OCI-LY7 (cell line): Measurements from ENCODE around the gene CARS1. TPM values are rescaled to one million over a fixed set of nuclear protein-coding genes. Genes with fewer than 3 reads are reported as not detected.

Experiments used
- BruUV-seq: library from RNA; stranded (reverse); fragments of 400-500 nt; replicated peaks from 2 replicates; lab custom pipeline; 2021; lab: Mats Ljungman, UMichigan
- CTCF ChIA-PET: fragments of 300-600 bp; sonication (Branson Sonifier 250); formaldehyde crosslinking; loops from one replicate; lab custom pipeline; 2022; ENCODE audit warnings: antibody characterized with exemption; ENCODE audit not compliant: unreplicated experiment; lab: Charles Lee
- POLR2A ChIA-PET: fragments of 300-600 bp; sonication (Branson Sonifier 250); formaldehyde crosslinking; loops from one replicate; lab custom pipeline; 2022; ENCODE audit warnings: antibody characterized with exemption; lab: Charles Lee
- DNase-seq: peaks from one replicate; pipeline ENCODE4 v3.0.0-alpha.2; 2015; ENCODE audit warnings: low spot score
- H2AFZ ChIP-seq: fragments of 200-600 bp; sonication (generic), shearing (Covaris generic); 2 replicates; pipeline ENCODE4 v1.6.1; 2014; ENCODE audit warnings: mild to moderate bottlenecking, antibody characterized with exemption, low read length, moderate library complexity
- H3K27ac ChIP-seq: fragments of 200-600 bp; sonication (generic); 2 replicates; pipeline ENCODE4 v1.5.1; 2014; ENCODE audit warnings: mixed run types, low read depth, mild to moderate bottlenecking, moderate library complexity, low read length, inconsistent platforms; ENCODE audit not compliant: poor library complexity, severe bottlenecking
- H3K36me3 ChIP-seq: fragments of 200-600 bp; sonication (generic); 2 replicates; pipeline ENCODE4 v1.6.1; 2014; ENCODE audit warnings: mild to moderate bottlenecking, antibody characterized with exemption, low read length, moderate library complexity, mixed read lengths; ENCODE audit not compliant: insufficient read depth
- H3K4me1 ChIP-seq: fragments of 200-600 bp; sonication (generic); 2 replicates; pipeline ENCODE4 v1.5.1; 2014; ENCODE audit warnings: mild to moderate bottlenecking, low read length; ENCODE audit not compliant: insufficient read depth, poor library complexity, severe bottlenecking
- H3K4me2 ChIP-seq: fragments of 200-600 bp; sonication (generic); 2 replicates; pipeline ENCODE4 v1.6.1; 2014; ENCODE audit warnings: mild to moderate bottlenecking, low read length
- H3K4me3 ChIP-seq: fragments of 200-600 bp; sonication (generic); 2 replicates; pipeline ENCODE4 v1.5.1; 2014; ENCODE audit warnings: mild to moderate bottlenecking, low read depth, low read length; ENCODE audit not compliant: poor library complexity, severe bottlenecking
- H3K79me2 ChIP-seq: fragments of 200-600 bp; sonication (generic); 2 replicates; pipeline ENCODE4 v1.6.1; 2016; ENCODE audit warnings: low read depth, mild to moderate bottlenecking, low read length, moderate library complexity, mixed read lengths; ENCODE audit not compliant: insufficient read depth
- H3K9me2 ChIP-seq: fragments of 200-600 bp; sonication (generic); 2 replicates; pipeline ENCODE4 v1.6.1; 2016; ENCODE audit warnings: mild to moderate bottlenecking, low read length, mixed read lengths; ENCODE audit not compliant: insufficient read depth
- H3K9me3 ChIP-seq: fragments of 200-600 bp; sonication (generic); 2 replicates; pipeline ENCODE4 v1.6.1; 2014; ENCODE audit warnings: mild to moderate bottlenecking, mixed run types, low read length, mixed read lengths
- H4K20me1 ChIP-seq: fragments of 200-600 bp; sonication (generic); 2 replicates; pipeline ENCODE4 v1.6.1; 2014; ENCODE audit warnings: mild to moderate bottlenecking, antibody characterized with exemption, low read length, moderate library complexity, mixed read lengths; ENCODE audit not compliant: insufficient read depth
- EZH2phosphoT487 ChIP-seq: fragments of 200-600 bp; sonication (generic); IDR thresholded peaks from 2 replicates; pipeline ENCODE4 v1.6.1; 2018; ENCODE audit warnings: low read depth, borderline replicate concordance, mild to moderate bottlenecking, mixed run types, antibody characterized with exemption, low read length, moderate library complexity, mixed read lengths
- intact Hi-C: fragments of 100-400 bp; cut with micrococcal nuclease; formaldehyde crosslinking; loops from one replicate; pipeline ENCODE4 v1.10.0; 2022; ENCODE audit not compliant: unreplicated experiment
- total RNA-seq, 2 experiments: library from RNA; depleted of rRNA in 1 of 2; stranded (reverse); fragments of >200 nt in 1 of 2; shearing (Covaris generic) in 1 of 2; gene quantifications; 2 replicates each; pipeline ENCODE4 v1.2.3, GENCODE V29; 2014 to 2022
- TF ChIP-seq, protein P1 (sequence below): fragments of 200-600 bp; sonication (generic); conservative IDR thresholded peaks from 2 replicates; pipeline ENCODE4 v1.5.1; 2014; ENCODE audit warnings: mild to moderate bottlenecking, antibody characterized with exemption, low read length, moderate library complexity, mixed read lengths

The CARS1 gene
- total RNA-seq, 2 experiments from 2014 or later = 58.3 to 88.8 TPM

DNA sequence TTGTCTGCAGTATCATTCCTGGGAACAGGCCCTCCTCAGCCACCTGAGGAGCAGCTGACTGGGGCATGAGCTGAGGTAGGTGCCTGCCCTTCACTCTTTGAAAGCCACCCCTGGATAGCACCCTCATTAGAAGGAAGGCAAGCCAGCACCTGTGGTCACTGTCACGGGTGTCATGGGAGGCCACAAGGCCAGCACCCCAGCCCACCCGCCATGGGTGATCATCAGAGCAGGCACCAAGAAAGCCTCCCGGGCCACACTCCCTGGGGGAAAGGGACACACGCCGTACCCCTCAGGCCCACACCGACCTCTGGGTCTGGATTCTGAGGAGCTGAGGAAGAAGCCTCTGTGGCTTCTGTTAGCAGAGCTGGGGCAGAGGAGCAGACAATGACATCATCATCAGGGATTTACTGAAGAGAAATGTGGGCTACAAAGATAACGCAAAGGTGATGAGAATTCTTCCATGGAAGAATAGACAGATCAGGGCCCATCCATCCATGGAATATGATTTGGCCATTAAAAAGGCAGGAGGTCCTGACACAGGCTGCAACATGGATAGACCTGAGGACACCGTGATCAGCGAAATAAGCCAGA lies 48.4 kb downstream of the CARS1 start:
- CTCF ChIA-PET = no interaction called here
- Histone ChIP-seq H3K79me2 (no peaks in the 10 kb centered on the region), H3K27ac (no peak overlapping the region), H3K9me3 (no peaks in the 10 kb centered on the region), H3K4me2 (no peak overlapping the region), H3K4me1 (no peaks in the 10 kb centered on the region), H3K4me3 (no peak overlapping the region), H3K9me2 (no peaks in the 10 kb centered on the region), H3K36me3 (peaks cover 49% of the 10 kb centered on the region), H4K20me1 (no peaks in the 10 kb centered on the region), H2AFZ (no peak overlapping the region)
- DNase-seq = no peak
- TF ChIP-seq, protein P1, sequence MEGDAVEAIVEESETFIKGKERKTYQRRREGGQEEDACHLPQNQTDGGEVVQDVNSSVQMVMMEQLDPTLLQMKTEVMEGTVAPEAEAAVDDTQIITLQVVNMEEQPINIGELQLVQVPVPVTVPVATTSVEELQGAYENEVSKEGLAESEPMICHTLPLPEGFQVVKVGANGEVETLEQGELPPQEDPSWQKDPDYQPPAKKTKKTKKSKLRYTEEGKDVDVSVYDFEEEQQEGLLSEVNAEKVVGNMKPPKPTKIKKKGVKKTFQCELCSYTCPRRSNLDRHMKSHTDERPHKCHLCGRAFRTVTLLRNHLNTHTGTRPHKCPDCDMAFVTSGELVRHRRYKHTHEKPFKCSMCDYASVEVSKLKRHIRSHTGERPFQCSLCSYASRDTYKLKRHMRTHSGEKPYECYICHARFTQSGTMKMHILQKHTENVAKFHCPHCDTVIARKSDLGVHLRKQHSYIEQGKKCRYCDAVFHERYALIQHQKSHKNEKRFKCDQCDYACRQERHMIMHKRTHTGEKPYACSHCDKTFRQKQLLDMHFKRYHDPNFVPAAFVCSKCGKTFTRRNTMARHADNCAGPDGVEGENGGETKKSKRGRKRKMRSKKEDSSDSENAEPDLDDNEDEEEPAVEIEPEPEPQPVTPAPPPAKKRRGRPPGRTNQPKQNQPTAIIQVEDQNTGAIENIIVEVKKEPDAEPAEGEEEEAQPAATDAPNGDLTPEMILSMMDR = no peak
- TF ChIP-seq EZH2phosphoT487 = no peak
- intact Hi-C loops = no loop called here
- BruUV-seq = no TSS peak
- POLR2A ChIA-PET = no interaction called here

DNA sequence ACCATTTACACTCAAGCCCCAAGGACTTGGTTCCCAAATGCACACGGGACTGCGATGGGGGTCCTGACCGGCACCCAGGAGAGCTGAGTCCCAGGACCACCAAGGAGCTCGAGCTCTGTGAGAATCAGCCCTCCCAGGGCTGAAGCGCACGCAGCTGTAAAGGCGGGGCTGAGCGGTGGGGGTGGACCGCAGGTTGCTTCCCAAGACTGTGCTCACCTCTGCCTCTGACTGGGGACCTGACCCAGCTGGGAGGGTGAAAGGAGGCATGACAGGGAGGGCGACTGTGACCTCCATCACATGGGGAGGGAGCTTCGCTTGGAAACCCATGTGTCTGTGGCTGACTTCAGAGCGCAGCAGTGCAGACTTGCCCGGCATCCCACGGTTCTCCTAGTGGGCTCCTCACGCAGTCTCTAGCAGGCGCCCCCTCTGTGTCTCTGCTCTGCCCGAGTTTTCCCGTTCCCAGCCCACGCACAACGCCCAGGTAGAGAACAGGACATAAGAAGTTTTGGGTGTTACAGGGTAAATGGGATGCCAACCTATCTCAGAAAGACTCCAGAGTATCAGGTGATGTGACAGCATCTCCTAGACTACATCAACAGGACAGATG lies 49.7 kb downstream of the CARS1 start:
- no peak overlapping the region for H3K4me2 ChIP-seq
- no peaks in the 10 kb centered on the region for H3K79me2 ChIP-seq
- H3K36me3 ChIP-seq = peaks cover 53% of the 10 kb centered on the region
- ChIA-PET CTCF (no interaction called here), POLR2A (no interaction called here)
- no TSS peak for BruUV-seq
- no peak for DNase-seq
- H3K9me3 ChIP-seq = no peaks in the 10 kb centered on the region
- TF ChIP-seq, protein P1 = no peak
- TF ChIP-seq EZH2phosphoT487 = no peak
- H3K27ac ChIP-seq = no peak overlapping the region
- H4K20me1 ChIP-seq = no peaks in the 10 kb centered on the region
- no peak overlapping the region for H3K4me3 ChIP-seq
- intact Hi-C loops = no loop called here
- no peaks in the 10 kb centered on the region for H3K9me2 ChIP-seq
- no peak overlapping the region for H2AFZ ChIP-seq
- no peaks in the 10 kb centered on the region for H3K4me1 ChIP-seq
